Type B pancreatic cell (in vitro differentiated cells): ENCODE data around the gene CAPN5. TPM values are rescaled to one million over a fixed set of nuclear protein-coding genes. Genes with fewer than 3 reads are reported as not detected.

Experiments
- DNase-seq: peaks from one replicate; pipeline ENCODE4 v3.0.0; 2021; ENCODE audit warnings: mixed read lengths; ENCODE audit not compliant: unreplicated experiment; ENCODE audit errors: extremely low spot score
- H3K27ac Mint-ChIP-seq: 2 replicates; pipeline ENCODE4 v1.8.0; 2021; ENCODE audit warnings: mild to moderate bottlenecking, mixed read lengths
- H3K27me3 Mint-ChIP-seq: 2 replicates; pipeline ENCODE4 v1.8.0; 2021; ENCODE audit warnings: mixed read lengths
- H3K36me3 Mint-ChIP-seq: 2 replicates; pipeline ENCODE4 v1.8.0; 2021; ENCODE audit warnings: mixed read lengths
- H3K4me1 Mint-ChIP-seq: one replicate; pipeline ENCODE4 v1.8.0; 2021; ENCODE audit warnings: mixed read lengths; ENCODE audit not compliant: unreplicated experiment
- H3K4me3 Mint-ChIP-seq: 2 replicates; pipeline ENCODE4 v1.8.0; 2021; ENCODE audit warnings: mild to moderate bottlenecking, mixed read lengths
- H3K9me3 Mint-ChIP-seq: 2 replicates; pipeline ENCODE4 v1.8.0; 2021; ENCODE audit warnings: mixed read lengths
- total RNA-seq: library from RNA; stranded (reverse); gene quantifications from 2 replicates; pipeline ENCODE4 v1.2.1, GENCODE V29; 2021; ENCODE audit warnings: low replicate concordance
- TF ChIP-seq, protein P1 (sequence below): fragments of 200-600 bp; sonication (generic); conservative IDR thresholded peaks from 2 replicates; pipeline ENCODE4 v1.5.0; 2021; ENCODE audit warnings: antibody characterized with exemption, mild to moderate bottlenecking

Gene CAPN5
- total RNA-seq, 1 donor from 2014 or later, result 18.8 TPM

DNA sequence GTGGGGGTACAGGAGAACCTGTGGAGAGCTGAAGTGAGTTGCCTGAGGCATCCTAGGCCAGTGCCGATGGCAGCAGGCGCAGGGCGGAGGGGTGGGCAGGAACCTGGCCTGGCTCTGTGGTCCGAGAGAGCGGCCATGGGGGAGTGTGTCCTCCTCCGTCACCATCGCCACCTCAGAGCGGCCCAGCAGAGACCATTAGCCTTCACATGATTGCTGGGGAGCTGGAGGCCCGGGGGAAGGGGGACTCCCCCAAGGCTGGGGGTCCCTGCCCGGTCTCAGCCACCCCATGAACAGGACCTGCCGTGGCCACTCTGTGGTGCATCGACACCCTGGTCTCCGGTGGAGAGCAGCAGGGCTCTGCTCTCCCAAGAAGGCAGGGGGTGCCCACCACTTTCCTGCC is 40.0 kb downstream of the CAPN5 start:
- H3K36me3 Mint-ChIP-seq, result no peaks in the 10 kb centered on the region
- TF ChIP-seq, protein P1, sequence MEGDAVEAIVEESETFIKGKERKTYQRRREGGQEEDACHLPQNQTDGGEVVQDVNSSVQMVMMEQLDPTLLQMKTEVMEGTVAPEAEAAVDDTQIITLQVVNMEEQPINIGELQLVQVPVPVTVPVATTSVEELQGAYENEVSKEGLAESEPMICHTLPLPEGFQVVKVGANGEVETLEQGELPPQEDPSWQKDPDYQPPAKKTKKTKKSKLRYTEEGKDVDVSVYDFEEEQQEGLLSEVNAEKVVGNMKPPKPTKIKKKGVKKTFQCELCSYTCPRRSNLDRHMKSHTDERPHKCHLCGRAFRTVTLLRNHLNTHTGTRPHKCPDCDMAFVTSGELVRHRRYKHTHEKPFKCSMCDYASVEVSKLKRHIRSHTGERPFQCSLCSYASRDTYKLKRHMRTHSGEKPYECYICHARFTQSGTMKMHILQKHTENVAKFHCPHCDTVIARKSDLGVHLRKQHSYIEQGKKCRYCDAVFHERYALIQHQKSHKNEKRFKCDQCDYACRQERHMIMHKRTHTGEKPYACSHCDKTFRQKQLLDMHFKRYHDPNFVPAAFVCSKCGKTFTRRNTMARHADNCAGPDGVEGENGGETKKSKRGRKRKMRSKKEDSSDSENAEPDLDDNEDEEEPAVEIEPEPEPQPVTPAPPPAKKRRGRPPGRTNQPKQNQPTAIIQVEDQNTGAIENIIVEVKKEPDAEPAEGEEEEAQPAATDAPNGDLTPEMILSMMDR, result no peak
- DNase-seq, result no peak
- H3K4me3 Mint-ChIP-seq, result no peak overlapping the region
- no peaks in the 10 kb centered on the region for H3K27me3 Mint-ChIP-seq
- H3K4me1 Mint-ChIP-seq, result peaks cover 4% of the 10 kb centered on the region
- no peaks in the 10 kb centered on the region for H3K9me3 Mint-ChIP-seq
- no peak overlapping the region for H3K27ac Mint-ChIP-seq

DNA sequence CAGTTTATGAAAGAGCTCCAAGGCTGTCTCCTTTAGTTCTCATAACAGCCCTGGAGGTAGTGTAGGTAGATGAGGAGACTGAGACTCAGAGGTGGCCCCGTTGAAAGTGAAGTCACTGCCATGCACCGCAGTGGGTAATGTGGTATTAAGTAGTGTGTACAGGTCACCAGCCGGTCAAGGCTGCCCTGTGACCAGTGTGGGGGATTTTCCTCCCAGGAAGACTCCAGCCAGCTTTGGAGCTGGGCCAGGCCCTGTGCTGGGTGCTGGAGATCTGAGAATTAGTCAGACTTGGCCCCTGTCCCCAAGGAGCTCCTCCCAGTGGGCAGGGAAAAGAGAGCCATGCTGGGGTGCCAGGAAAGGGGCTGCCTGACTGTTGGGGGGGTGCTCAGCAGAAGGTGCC is 41.2 kb downstream of the CAPN5 start:
- Mint-ChIP-seq H3K27me3 (no peaks in the 10 kb centered on the region), H3K27ac (no peak overlapping the region), H3K36me3 (no peaks in the 10 kb centered on the region), H3K9me3 (no peaks in the 10 kb centered on the region), H3K4me1 (peaks cover 4% of the 10 kb centered on the region), H3K4me3 (no peak overlapping the region)
- TF ChIP-seq, protein P1, result no peak
- DNase-seq, result no peak

GRCh38 chr11:77108436-77108835 is 41.7 kb downstream of the CAPN5 start:
- no peak for DNase-seq
- Mint-ChIP-seq H3K27ac (no peak overlapping the region), H3K36me3 (no peaks in the 10 kb centered on the region), H3K4me1 (peaks cover 7% of the 10 kb centered on the region), H3K4me3 (no peak overlapping the region), H3K27me3 (no peaks in the 10 kb centered on the region), H3K9me3 (no peaks in the 10 kb centered on the region)
- TF ChIP-seq, protein P1, result no peak

DNA sequence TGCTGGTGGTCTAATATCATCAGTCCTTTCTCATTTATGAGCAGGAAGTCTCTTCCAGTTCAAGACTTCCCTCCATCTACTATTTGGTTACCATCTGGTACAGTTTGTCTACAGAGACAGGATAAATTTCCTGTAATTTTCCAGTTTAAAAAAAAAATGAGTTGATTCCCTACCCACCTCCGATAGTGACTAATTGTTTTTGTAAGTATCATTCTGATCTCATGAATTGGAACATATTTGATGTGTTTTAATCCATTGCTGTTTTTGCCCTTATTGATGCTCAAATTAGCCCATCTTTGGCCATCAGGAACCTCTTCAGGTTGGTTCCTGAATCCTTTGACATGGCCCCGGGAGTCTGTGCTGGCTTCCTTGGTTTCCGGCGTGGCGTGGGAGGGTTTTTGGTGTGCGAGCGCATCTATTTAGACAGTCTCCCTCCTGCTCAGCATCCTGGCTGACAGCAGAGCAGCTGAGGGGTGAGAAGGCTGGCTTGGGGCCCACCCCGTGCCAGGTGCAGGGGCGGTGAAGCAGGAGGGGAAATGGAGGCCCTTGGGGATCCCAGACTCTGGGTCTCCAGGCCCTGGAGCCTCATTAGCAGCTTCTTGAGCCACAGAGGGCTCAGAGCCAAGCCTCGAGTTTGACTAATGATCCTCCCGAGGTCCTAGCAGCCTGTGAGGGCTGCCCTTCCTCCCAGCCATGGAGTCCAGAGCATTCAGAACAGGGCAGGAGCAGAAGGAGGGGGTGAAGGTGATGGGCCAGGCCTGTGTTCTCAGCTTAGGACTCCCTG is 42.7 kb downstream of the CAPN5 start:
- no peak overlapping the region for H3K4me3 Mint-ChIP-seq
- H3K27me3 Mint-ChIP-seq, result no peaks in the 10 kb centered on the region
- no peaks in the 10 kb centered on the region for H3K9me3 Mint-ChIP-seq
- TF ChIP-seq, protein P1, result no peak
- DNase-seq, result no peak
- no peaks in the 10 kb centered on the region for H3K36me3 Mint-ChIP-seq
- H3K4me1 Mint-ChIP-seq, result peaks cover 5% of the 10 kb centered on the region
- no peak overlapping the region for H3K27ac Mint-ChIP-seq

- TF ChIP-seq, protein P1, result no peak
- H3K9me3 Mint-ChIP-seq, result no peaks in the 10 kb centered on the region
- no peak for DNase-seq
- peaks cover 5% of the 10 kb centered on the region for H3K4me1 Mint-ChIP-seq
- H3K27ac Mint-ChIP-seq, result no peak overlapping the region
- H3K4me3 Mint-ChIP-seq, result no peak overlapping the region
- H3K36me3 Mint-ChIP-seq, result no peaks in the 10 kb centered on the region
- H3K27me3 Mint-ChIP-seq, result no peaks in the 10 kb centered on the region
Measured at GRCh38 chr11:77110836-77111235, 44.1 kb downstream of the CAPN5 start.
